ENCODE results near the gene ME1.
A peak's percentile ranks its signal among the peaks of the same experiment; 100 is the strongest.

The ME1 gene

DNA sequence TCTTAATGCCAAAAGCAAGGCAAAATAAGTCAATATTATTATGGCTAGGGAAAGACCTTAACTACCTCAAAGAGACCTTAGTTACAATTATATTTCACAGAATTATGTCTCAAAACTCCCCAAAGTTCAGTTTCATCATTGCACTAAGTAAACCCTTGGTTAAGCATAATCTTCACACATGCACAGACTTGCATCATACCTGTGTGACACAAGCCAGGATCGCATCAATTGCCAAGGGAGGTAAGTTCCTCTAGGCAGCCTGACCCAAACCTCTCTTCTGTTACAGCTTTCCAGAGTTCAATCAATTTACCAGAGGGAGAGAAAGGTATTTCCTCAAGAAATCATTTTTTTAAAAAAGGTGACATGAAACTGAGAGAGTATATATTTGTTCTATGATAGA is 49.6 kb upstream of the ME1 start (continued):
- TF ChIP-seq, protein P1, sequence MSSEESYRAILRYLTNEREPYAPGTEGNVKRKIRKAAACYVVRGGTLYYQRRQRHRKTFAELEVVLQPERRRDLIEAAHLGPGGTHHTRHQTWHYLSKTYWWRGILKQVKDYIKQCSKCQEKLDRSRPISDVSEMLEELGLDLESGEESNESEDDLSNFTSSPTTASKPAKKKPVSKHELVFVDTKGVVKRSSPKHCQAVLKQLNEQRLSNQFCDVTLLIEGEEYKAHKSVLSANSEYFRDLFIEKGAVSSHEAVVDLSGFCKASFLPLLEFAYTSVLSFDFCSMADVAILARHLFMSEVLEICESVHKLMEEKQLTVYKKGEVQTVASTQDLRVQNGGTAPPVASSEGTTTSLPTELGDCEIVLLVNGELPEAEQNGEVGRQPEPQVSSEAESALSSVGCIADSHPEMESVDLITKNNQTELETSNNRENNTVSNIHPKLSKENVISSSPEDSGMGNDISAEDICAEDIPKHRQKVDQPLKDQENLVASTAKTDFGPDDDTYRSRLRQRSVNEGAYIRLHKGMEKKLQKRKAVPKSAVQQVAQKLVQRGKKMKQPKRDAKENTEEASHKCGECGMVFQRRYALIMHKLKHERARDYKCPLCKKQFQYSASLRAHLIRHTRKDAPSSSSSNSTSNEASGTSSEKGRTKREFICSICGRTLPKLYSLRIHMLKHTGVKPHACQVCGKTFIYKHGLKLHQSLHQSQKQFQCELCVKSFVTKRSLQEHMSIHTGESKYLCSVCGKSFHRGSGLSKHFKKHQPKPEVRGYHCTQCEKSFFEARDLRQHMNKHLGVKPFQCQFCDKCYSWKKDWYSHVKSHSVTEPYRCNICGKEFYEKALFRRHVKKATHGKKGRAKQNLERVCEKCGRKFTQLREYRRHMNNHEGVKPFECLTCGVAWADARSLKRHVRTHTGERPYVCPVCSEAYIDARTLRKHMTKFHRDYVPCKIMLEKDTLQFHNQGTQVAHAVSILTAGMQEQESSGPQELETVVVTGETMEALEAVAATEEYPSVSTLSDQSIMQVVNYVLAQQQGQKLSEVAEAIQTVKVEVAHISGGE (tag by site-specific recombination; conservative IDR thresholded peaks at IDR 0.05; ENCODE audit: low read depth): no peak
- TF ChIP-seq ZBTB48 (tag by site-specific recombination; IDR thresholded peaks at IDR 0.05) (no peak), ZNF19 (tag by site-specific recombination; IDR thresholded peaks at IDR 0.05; ENCODE audit: low read depth) (no peak), ZNF394 (tag by site-specific recombination; IDR thresholded peaks at IDR 0.05; ENCODE audit: borderline replicate concordance) (no peak)

DNA sequence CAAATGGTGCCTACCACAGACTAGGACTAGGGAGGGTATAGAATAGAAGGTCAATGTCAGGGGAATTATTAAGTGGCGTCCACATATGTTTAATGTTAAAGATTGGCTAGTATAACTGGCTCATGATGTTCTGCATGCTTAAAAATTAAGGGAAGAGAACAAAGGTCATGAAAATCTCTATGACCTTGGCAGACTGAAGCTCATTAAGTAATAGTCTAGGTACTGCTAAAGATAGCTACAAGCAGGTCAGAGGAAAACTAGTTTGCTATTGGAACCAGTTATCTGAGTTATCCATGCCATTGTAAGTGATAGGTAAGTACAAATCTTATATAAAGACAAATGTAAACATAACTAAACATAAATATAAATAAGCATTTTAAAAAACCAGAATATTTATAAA is 48.5 kb upstream of the ME1 start:
- CTCF ChIA-PET: interaction anchor here (0.6 to 1.0 kb wide), 2 partner anchors 32 to 225 kb away, joined by 3 read pairs; no protein-coding TSS in a partner anchor
- Histone ChIP-seq H3K4me3 (ENCODE audit: low read depth, low read length) (no peak overlapping the region), H3K36me3 (ENCODE audit: control insufficient read depth in 2 of 2, insufficient read depth in 1 of 2, low read length in 2 of 2) (no peaks in the 10 kb centered on the region), H3K9me3 (ENCODE audit: control insufficient read depth, insufficient read depth, low read depth, low read length) (no peaks in the 10 kb centered on the region), H3K4me1 (ENCODE audit: control insufficient read depth, insufficient read depth, low read length) (no peaks in the 10 kb centered on the region), H3K27ac (ENCODE audit: extremely low read depth, low read depth, low read length) (no peak overlapping the region)
- POLR2A ChIA-PET: no interaction called here
- TF ChIP-seq ZNF157 (tag by site-specific recombination; IDR thresholded peaks at IDR 0.05): peak; percentile 11; the same call in 1 of the 2 replicates
- TF ChIP-seq ZNF501 (tag by site-specific recombination; IDR thresholded peaks at IDR 0.05): no peak

DNA sequence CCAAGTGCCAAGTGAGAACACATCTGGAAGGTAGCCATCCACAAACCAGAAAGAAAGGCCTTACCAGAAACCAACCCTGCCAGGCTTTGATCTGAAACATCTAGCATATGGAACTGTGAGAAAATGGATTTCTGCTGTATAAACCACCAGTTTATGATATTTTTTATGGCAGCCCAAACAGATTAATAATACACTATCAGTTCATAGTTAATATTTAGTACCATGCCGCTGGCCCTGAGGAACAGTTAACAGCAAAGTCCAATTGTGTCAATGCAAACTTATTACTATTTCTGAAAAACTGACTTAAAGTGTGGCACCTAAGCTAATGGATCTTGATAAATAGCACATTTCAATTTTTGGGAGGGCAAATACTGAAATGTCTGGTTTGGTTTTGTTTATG is 46.1 kb upstream of the ME1 start:
- no peak overlapping the region for H3K4me3 ChIP-seq (ENCODE audit: low read depth, low read length)
- no peaks in the 10 kb centered on the region for H3K4me1 ChIP-seq (ENCODE audit: control insufficient read depth, insufficient read depth, low read length)
- no peaks in the 10 kb centered on the region for H3K36me3 ChIP-seq (ENCODE audit: control insufficient read depth in 2 of 2, insufficient read depth in 1 of 2, low read length in 2 of 2)
- TF ChIP-seq ZNF626 (tag by site-specific recombination; IDR thresholded peaks at IDR 0.05) (no peak), KLF16 (tag by site-specific recombination; IDR thresholded peaks at IDR 0.05) (no peak), MYNN (tag by site-specific recombination; IDR thresholded peaks at IDR 0.05; ENCODE audit: borderline replicate concordance) (no peak), ZNF76 (tag by site-specific recombination; IDR thresholded peaks at IDR 0.05; ENCODE audit: borderline replicate concordance, low read depth) (no peak), ZNF530 (tag by site-specific recombination; IDR thresholded peaks at IDR 0.05; ENCODE audit: low read depth) (no peak), ZNF138 (tag by site-specific recombination; IDR thresholded peaks at IDR 0.05; ENCODE audit: borderline replicate concordance) (no peak), GLI4 (tag by site-specific recombination; IDR thresholded peaks at IDR 0.05) (no peak), ZNF654 (tag by site-specific recombination; IDR thresholded peaks at IDR 0.05; ENCODE audit: low read depth) (no peak), MEIS1 (CRISPR knock-in tag; IDR thresholded peaks at IDR 0.05; ENCODE audit: borderline replicate concordance) (no peak)
- TF ChIP-seq, protein P2, sequence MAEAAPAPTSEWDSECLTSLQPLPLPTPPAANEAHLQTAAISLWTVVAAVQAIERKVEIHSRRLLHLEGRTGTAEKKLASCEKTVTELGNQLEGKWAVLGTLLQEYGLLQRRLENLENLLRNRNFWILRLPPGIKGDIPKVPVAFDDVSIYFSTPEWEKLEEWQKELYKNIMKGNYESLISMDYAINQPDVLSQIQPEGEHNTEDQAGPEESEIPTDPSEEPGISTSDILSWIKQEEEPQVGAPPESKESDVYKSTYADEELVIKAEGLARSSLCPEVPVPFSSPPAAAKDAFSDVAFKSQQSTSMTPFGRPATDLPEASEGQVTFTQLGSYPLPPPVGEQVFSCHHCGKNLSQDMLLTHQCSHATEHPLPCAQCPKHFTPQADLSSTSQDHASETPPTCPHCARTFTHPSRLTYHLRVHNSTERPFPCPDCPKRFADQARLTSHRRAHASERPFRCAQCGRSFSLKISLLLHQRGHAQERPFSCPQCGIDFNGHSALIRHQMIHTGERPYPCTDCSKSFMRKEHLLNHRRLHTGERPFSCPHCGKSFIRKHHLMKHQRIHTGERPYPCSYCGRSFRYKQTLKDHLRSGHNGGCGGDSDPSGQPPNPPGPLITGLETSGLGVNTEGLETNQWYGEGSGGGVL (tag by site-specific recombination; IDR thresholded peaks at IDR 0.05): no peak
- TF ChIP-seq, protein P3, sequence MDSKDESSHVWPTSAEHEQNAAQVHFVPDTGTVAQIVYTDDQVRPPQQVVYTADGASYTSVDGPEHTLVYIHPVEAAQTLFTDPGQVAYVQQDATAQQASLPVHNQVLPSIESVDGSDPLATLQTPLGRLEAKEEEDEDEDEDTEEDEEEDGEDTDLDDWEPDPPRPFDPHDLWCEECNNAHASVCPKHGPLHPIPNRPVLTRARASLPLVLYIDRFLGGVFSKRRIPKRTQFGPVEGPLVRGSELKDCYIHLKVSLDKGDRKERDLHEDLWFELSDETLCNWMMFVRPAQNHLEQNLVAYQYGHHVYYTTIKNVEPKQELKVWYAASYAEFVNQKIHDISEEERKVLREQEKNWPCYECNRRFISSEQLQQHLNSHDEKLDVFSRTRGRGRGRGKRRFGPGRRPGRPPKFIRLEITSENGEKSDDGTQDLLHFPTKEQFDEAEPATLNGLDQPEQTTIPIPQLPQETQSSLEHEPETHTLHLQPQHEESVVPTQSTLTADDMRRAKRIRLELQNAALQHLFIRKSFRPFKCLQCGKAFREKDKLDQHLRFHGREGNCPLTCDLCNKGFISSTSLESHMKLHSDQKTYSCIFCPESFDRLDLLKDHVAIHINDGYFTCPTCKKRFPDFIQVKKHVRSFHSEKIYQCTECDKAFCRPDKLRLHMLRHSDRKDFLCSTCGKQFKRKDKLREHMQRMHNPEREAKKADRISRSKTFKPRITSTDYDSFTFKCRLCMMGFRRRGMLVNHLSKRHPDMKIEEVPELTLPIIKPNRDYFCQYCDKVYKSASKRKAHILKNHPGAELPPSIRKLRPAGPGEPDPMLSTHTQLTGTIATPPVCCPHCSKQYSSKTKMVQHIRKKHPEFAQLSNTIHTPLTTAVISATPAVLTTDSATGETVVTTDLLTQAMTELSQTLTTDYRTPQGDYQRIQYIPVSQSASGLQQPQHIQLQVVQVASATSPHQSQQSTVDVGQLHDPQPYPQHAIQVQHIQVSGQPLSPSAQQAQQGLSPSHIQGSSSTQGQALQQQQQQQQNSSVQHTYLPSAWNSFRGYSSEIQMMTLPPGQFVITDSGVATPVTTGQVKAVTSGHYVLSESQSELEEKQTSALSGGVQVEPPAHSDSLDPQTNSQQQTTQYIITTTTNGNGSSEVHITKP (tag by site-specific recombination; IDR thresholded peaks at IDR 0.05): no peak
- ChIA-PET POLR2A (no interaction called here), CTCF (interaction anchor here (0.7 to 0.9 kb wide), 2 partner anchors 59 to 255 kb away, joined by 3 to 5 read pairs; no protein-coding TSS in a partner anchor)
- H3K27ac ChIP-seq (ENCODE audit: extremely low read depth, low read depth, low read length): no peak overlapping the region
- no peaks in the 10 kb centered on the region for H3K9me3 ChIP-seq (ENCODE audit: control insufficient read depth, insufficient read depth, low read depth, low read length)
